HG03521 (cell line): ENCODE data around the gene HS3ST3B1.

ENCODE experiments used
- ATAC-seq: cut with Tn5 transposase; IDR thresholded peaks from one replicate; pipeline ENCODE4 v1.9.1; 2021; ENCODE audit warnings: mild to moderate bottlenecking, moderate library complexity; ENCODE audit not compliant: unreplicated experiment

The HS3ST3B1 gene

DNA sequence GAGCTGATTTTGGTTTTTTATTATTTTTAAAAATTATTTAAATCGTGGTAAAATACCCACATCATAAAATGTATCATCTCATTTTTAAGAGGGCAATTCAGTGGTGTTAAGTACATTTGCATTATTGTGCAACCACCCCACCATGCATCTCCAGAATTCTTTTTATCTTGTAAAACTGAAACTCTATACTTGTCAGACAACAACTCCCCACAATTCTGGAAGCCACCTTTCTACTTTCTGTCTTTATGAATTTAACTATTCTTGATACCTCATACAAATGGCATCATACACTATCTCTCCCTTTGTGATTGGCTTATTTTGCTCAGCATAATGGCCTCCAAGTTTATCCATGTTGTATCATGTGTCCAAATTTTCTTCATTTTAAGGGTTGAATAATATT lies 97.9 kb downstream of the HS3ST3B1 start:
- no peak for ATAC-seq
